NCI-H2171 treated with DMSO at 0.1 percent for 48 hours (cell line): ENCODE results near the gene FFAR2.

Experiments
- DNase-seq: peaks from one replicate; lab custom pipeline; 2025; lab: John Stamatoyannopoulos, UW

Gene FFAR2

GRCh38 chr19:35487656-35488182 is 39.7 kb downstream of the FFAR2 start:
- DNase-seq = no peak

GRCh38 chr19:35488677-35489076 is 40.6 kb downstream of the FFAR2 start:
- no peak for DNase-seq

GRCh38 chr19:35490364-35490763 is 42.3 kb downstream of the FFAR2 start, which contains the start of gene KRTDAP:
KRTDAP (minus strand) TSS chr19:35490464; CDS start chr19:35490442, 22 bp downstream.
- DNase-seq = no peak

GRCh38 chr19:35491836-35492360 is 43.8 kb downstream of the FFAR2 start:
- DNase-seq = no peak

GRCh38 chr19:35493971-35494370 is 45.9 kb downstream of the FFAR2 start:
- DNase-seq = no peak

- DNase-seq = peak; percentile 57
These were observed 47.3 kb downstream of the FFAR2 start for GRCh38 chr19:35495107-35496064.

GRCh38 chr19:35497406-35497805 is 49.3 kb downstream of the FFAR2 start:
- no peak for DNase-seq

GRCh38 chr19:35498220-35498619 is 50.2 kb downstream of the FFAR2 start:
- no peak for DNase-seq

GRCh38 chr19:35498984-35499527 is 51.0 kb downstream of the FFAR2 start:
- DNase-seq = no peak

GRCh38 chr19:35500611-35501010 is 52.6 kb downstream of the FFAR2 start:
- no peak for DNase-seq
